Hematopoietic multipotent progenitor cell treated with erythropoietin and hydrocortisone succinate and interleukin-3 and kit ligand, for 15 days (in vitro differentiated cells): ENCODE measurements around the gene RETREG2.

Experiments
- DNase-seq: peaks from one replicate; pipeline ENCODE4 v3.0.0-alpha.2; 2015; ENCODE audit warnings: low spot score

RETREG2 gene

GRCh38 chr2:219177552-219178376 lies at the start of gene RETREG2:
Gene RETREG2, plus strand, starts transcription at chr2:219178275. Its CDS starts 78 bp downstream, at chr2:219178353.
- DNase-seq = peak; percentile 94

- no peak for DNase-seq
These were observed 49.7 kb upstream of the RETREG2 start for GRCh38 chr2:219128396-219128795.

- no peak for DNase-seq
These were observed 48.5 kb upstream of the RETREG2 start for GRCh38 chr2:219129589-219129988.

GRCh38 chr2:219131327-219131726 lies 46.7 kb upstream of the RETREG2 start:
- no peak for DNase-seq

GRCh38 chr2:219131744-219132143 lies 46.3 kb upstream of the RETREG2 start:
- no peak for DNase-seq

GRCh38 chr2:219133976-219134375 lies 44.1 kb upstream of the RETREG2 start:
- no peak for DNase-seq

GRCh38 chr2:219140722-219141121 lies 37.4 kb upstream of the RETREG2 start:
- DNase-seq = no peak

GRCh38 chr2:219142329-219142728 lies 35.7 kb upstream of the RETREG2 start:
- no peak for DNase-seq

GRCh38 chr2:219149667-219150066 lies 28.4 kb upstream of the RETREG2 start:
- DNase-seq = no peak

GRCh38 chr2:219155054-219155644 lies 22.9 kb upstream of the RETREG2 start:
- peak; percentile 86 for DNase-seq

- no peak for DNase-seq
These were observed 20.7 kb upstream of the RETREG2 start for GRCh38 chr2:219157396-219157795.

- DNase-seq = no peak
These were observed 20.1 kb upstream of the RETREG2 start for GRCh38 chr2:219158025-219158424.

- no peak for DNase-seq
These were observed 19.5 kb upstream of the RETREG2 start for GRCh38 chr2:219158586-219158985.

GRCh38 chr2:219159771-219160185 lies 18.3 kb upstream of the RETREG2 start:
- no peak for DNase-seq

GRCh38 chr2:219160186-219161017 lies 17.7 kb upstream of the RETREG2 start, which contains the start of gene NHEJ1:
Gene NHEJ1, minus strand, starts transcription at chr2:219160815. Its CDS starts 2,453 bp downstream, at chr2:219158362.
- DNase-seq = peak; percentile 92

- no peak for DNase-seq
These were observed 17.0 kb upstream of the RETREG2 start for GRCh38 chr2:219161097-219161496.

GRCh38 chr2:219163156-219163555 lies 14.9 kb upstream of the RETREG2 start:
- no peak for DNase-seq

- DNase-seq = no peak
These were observed 12.8 kb upstream of the RETREG2 start for GRCh38 chr2:219165058-219165911.

- DNase-seq = no peak
These were observed 10.1 kb upstream of the RETREG2 start for GRCh38 chr2:219167997-219168396.

GRCh38 chr2:219168526-219168925 lies 9.5 kb upstream of the RETREG2 start:
- no peak for DNase-seq

GRCh38 chr2:219168932-219169331 lies 9.1 kb upstream of the RETREG2 start:
- DNase-seq = no peak
